Upper lobe of left lung (tissue), 6 donors: ENCODE results near the gene FBP2. TPM values are rescaled to one million over a fixed set of nuclear protein-coding genes. Genes with fewer than 3 reads are reported as not detected.
"Not testable (repeated sequence)": the region's sequence is repeated elsewhere in the genome, so short reads cannot be mapped to it uniquely, and the experiment has no call there.

Experiments used
- ATAC-seq, 2 donors: fragments of 200-7000 bp; cut with Tn5 transposase; one replicate each; pipeline ENCODE4 v1.9.1; 2022; ENCODE audit warnings: mild to moderate bottlenecking in 2 of 2, moderate library complexity in 2 of 2; ENCODE audit not compliant: low FRiP score in 2 of 2
- DNase-seq, 2 donors: peaks; one replicate each; pipeline ENCODE4 v3.0.0-alpha.2; 2019 to 2020
- H3K27ac ChIP-seq, 4 donors: fragments of 200-600 bp; sonication (generic); one replicate each; pipeline ENCODE4 v1.5.1; 2016 to 2019
- H3K27me3 ChIP-seq, 4 donors: fragments of 200-600 bp; sonication (generic); one replicate each; pipeline ENCODE4 v1.5.1; 2017 to 2019
- H3K36me3 ChIP-seq, 4 donors: fragments of 200-600 bp; sonication (generic); one replicate each; pipeline ENCODE4 v1.5.1; 2016 to 2019
- H3K4me1 ChIP-seq, 4 donors: fragments of 200-600 bp; sonication (generic); one replicate each; pipeline ENCODE4 v1.5.1; 2018 to 2019
- H3K4me3 ChIP-seq, 4 donors: fragments of 200-600 bp; sonication (generic); one replicate each; pipeline ENCODE4 v1.5.1; 2017 to 2019; ENCODE audit warnings: mild to moderate bottlenecking in 2 of 4, moderate library complexity in 1 of 4
- H3K9me3 ChIP-seq, 4 donors: fragments of 200-600 bp; sonication (generic); one replicate each; pipeline ENCODE4 v1.5.1; 2018 to 2019
- EP300 ChIP-seq, 4 donors: sonication (generic); formaldehyde crosslinking; IDR thresholded peaks; one replicate each; pipeline ENCODE4 v1.5.1; 2017; ENCODE audit warnings: antibody characterized with exemption in 4 of 4, control low read depth in 2 of 4
- POLR2A ChIP-seq, 4 donors: fragments of 450-650 bp; IDR thresholded peaks; one replicate each; pipeline ENCODE4 v1.5.1; 2016 to 2017; ENCODE audit warnings: antibody characterized with exemption in 4 of 4, mild to moderate bottlenecking in 2 of 4
- POLR2AphosphoS5 ChIP-seq, 2 donors: sonication (generic); formaldehyde crosslinking; IDR thresholded peaks; one replicate each; pipeline ENCODE4 v1.5.1; 2017; ENCODE audit warnings: antibody characterized with exemption in 2 of 2
- WGBS, 2 donors: methylation state at CpG; one replicate each; pipeline ENCODE4 v1.1.5; 2017 to 2018; 5-methylcytosine and 5-hydroxymethylcytosine counted together
- total RNA-seq, 6 donors: library from RNA; depleted of rRNA in 4 of 6; stranded (reverse); fragments of >200 nt in 4 of 6; gene quantifications; one replicate each; pipeline versions ENCODE4 v1.1.0 to v1.2.1, GENCODE V29; 2016 to 2021
- TF ChIP-seq, protein P1 (sequence below), 6 experiments: fragments of 450-650 bp in 4 of 6; fragments of 200-600 bp in 2 of 6; sonication (generic) in 2 of 6; IDR thresholded peaks; one replicate each; pipeline ENCODE4 v1.5.1; 2016 to 2019; ENCODE audit warnings: antibody characterized with exemption in 6 of 6
- donor health status: DM: no; HTN: no; CAD: no; lungs with moderate emphysema.
- donor health status: DM: no; HTN: yes; CAD: no; lungs with severe emphysema.

The FBP2 gene
- total RNA-seq, 6 donors from 2014 or later = 0.49 TPM; not detected in 5

DNA sequence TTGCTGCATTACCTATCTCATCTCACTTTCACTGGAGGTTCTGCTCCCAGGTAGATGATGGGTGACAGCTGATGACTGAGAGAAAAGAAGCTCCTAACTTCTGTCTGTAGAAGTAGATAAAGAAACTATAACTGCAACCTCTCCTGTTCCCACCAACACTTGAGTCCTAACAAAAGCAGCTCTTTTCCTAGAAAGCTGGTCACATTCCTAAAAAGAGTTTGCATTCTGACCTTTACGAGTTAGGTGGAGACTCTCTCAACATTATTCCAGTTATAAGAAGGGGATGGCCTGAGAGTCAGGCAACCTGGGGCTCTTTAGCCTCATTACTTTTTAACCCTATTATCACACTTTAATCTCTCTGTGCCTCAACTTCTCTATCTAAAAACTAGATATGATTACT lies 47.7 kb downstream of the FBP2 start:
- no peak overlapping the region for H3K4me3 ChIP-seq
- no peaks in the 10 kb centered on the region for H3K36me3 ChIP-seq
- DNase-seq = no peak
- ATAC-seq = no peak
- no peak overlapping the region for H3K27ac ChIP-seq
- H3K9me3 ChIP-seq = no peaks in the 10 kb centered on the region
- no peaks in the 10 kb centered on the region for H3K4me1 ChIP-seq
- WGBS, 2 donors = 53 to 64% methylated on average over 1 of the region's 1 CpG
- no peaks in the 10 kb centered on the region for H3K27me3 ChIP-seq
- no peak for TF ChIP-seq POLR2A (IDR thresholded peaks at IDR 0.05)
- TF ChIP-seq EP300 (IDR thresholded peaks at IDR 0.05) = no peak
- no peak for TF ChIP-seq POLR2AphosphoS5 (IDR thresholded peaks at IDR 0.05)
- TF ChIP-seq, protein P1, sequence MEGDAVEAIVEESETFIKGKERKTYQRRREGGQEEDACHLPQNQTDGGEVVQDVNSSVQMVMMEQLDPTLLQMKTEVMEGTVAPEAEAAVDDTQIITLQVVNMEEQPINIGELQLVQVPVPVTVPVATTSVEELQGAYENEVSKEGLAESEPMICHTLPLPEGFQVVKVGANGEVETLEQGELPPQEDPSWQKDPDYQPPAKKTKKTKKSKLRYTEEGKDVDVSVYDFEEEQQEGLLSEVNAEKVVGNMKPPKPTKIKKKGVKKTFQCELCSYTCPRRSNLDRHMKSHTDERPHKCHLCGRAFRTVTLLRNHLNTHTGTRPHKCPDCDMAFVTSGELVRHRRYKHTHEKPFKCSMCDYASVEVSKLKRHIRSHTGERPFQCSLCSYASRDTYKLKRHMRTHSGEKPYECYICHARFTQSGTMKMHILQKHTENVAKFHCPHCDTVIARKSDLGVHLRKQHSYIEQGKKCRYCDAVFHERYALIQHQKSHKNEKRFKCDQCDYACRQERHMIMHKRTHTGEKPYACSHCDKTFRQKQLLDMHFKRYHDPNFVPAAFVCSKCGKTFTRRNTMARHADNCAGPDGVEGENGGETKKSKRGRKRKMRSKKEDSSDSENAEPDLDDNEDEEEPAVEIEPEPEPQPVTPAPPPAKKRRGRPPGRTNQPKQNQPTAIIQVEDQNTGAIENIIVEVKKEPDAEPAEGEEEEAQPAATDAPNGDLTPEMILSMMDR (IDR thresholded peaks at IDR 0.05) = no peak

DNA sequence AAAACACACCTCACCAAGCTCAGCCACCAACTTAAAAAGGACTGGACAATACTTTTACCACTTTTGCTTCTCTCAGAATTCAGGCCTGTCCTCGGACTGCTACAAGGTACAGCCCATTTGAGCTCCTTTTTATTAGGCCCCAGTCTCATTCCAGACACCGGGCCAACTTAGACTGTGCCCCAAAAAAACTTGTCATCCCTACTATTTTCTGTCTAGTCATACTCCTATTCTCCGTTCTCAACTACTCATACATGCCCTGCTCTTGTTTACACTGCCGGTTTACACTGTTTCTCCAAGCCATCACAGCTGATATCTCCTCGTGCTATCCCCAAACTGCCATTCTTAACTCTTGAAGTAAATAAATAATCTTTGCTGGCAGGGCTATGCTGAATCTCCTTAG lies 49.3 kb downstream of the FBP2 start:
- H3K9me3 ChIP-seq, H3K27me3 ChIP-seq, ATAC-seq, DNase-seq, H3K36me3 ChIP-seq, H3K4me1 ChIP-seq, H3K27ac ChIP-seq, H3K4me3 ChIP-seq: not testable (repeated sequence)
- WGBS, 2 donors = 73 to 89% methylated on average over 2 to 4 of the region's 5 CpGs

DNA sequence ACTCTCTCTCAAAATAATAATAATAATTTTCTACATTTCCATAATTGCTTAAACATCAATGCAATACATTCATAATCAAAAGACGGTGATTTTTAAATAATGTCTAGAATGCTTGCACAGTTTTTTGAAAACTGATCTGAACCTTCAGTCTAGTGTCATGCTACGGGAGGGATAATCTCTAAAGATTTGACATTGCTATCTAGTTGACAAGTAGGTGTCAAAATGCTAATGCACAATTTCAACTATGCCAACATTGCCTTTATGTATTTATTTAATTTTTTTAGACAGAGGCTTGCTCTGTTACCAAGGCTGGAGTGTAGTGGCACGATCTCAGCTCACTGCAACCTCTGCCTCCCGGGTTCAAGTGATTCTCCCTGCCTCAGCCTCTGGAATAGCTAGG lies 54.7 kb downstream of the FBP2 start:
- H3K27me3 ChIP-seq = no peaks in the 10 kb centered on the region
- no peak for DNase-seq
- ATAC-seq = no peak
- H3K27ac ChIP-seq = no peak overlapping the region
- no peaks in the 10 kb centered on the region for H3K9me3 ChIP-seq
- no peaks in the 10 kb centered on the region for H3K36me3 ChIP-seq
- no peak overlapping the region for H3K4me3 ChIP-seq
- TF ChIP-seq, protein P1 (IDR thresholded peaks at IDR 0.05) = no peak
- TF ChIP-seq POLR2A (IDR thresholded peaks at IDR 0.05) = no peak
- no peak for TF ChIP-seq POLR2AphosphoS5 (IDR thresholded peaks at IDR 0.05)
- no peak for TF ChIP-seq EP300 (IDR thresholded peaks at IDR 0.05)
- WGBS, 2 donors = 92 to 93% methylated on average over 4 of the region's 4 CpGs
- no peaks in the 10 kb centered on the region for H3K4me1 ChIP-seq

DNA sequence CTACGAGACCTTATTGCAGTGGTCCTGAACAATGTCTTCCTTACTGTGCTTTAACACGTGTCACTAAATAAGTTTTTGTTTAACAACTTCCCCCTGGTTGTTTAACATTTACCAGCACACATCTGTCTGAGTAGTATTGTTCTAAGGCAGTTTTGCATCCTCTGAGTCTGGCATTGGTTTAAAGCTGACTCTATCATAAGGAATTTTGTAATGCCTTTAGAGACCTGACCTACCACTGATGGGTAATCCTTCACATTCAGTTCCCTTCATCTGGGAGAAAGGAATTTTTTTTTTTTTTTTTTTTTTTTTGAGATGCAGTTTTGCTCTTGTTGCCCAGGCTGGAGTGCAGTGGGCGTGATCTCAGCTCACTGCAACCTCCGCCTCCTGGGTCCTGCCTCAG lies 58.7 kb downstream of the FBP2 start:
- TF ChIP-seq POLR2AphosphoS5 (IDR thresholded peaks at IDR 0.05) (no peak), POLR2A (IDR thresholded peaks at IDR 0.05) (no peak), EP300 (IDR thresholded peaks at IDR 0.05) (no peak)
- TF ChIP-seq, protein P1 (IDR thresholded peaks at IDR 0.05) = no peak
- ATAC-seq (peak in 1 of 2 donors; percentile 62), DNase-seq (no peak)
- H3K4me1 ChIP-seq = no peaks in the 10 kb centered on the region
- H3K36me3 ChIP-seq = no peaks in the 10 kb centered on the region
- no peak overlapping the region for H3K27ac ChIP-seq
- whole genome bisulfite sequencing, 2 donors = 78 to 83% methylated on average over 4 of the region's 4 CpGs
- no peak overlapping the region for H3K4me3 ChIP-seq
- H3K9me3 ChIP-seq = no peaks in the 10 kb centered on the region
- H3K27me3 ChIP-seq = no peaks in the 10 kb centered on the region

DNA sequence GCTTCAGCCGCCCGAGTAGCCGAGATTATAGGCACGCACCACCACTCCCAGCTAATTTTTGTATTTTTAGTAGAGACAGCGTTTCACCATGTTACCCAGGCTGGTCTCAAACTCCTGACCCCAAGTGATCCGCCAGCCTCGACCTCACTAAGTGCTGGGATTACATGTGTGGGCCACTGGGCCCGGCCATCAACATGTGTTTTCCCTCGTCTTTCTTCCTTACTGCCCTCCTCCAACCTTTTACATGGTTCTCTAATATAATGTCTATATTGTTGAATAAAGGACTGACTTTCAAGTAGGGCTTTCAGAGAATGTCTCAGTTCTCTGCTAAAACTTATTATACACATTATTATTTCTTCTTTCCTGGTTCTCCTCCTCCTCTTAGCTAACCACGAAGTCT lies 60.0 kb downstream of the FBP2 start:
- Histone ChIP-seq H3K36me3 (no peaks in the 10 kb centered on the region), H3K27me3 (no peaks in the 10 kb centered on the region), H3K9me3 (no peaks in the 10 kb centered on the region), H3K4me1 (no peaks in the 10 kb centered on the region), H3K27ac (no peak overlapping the region), H3K4me3 (no peak overlapping the region)
- 83 to 87% methylated on average over 10 of the region's 10 CpGs for WGBS, 2 donors
- ATAC-seq (no peak), DNase-seq (no peak)
- TF ChIP-seq EP300 (IDR thresholded peaks at IDR 0.05) (no peak), POLR2AphosphoS5 (IDR thresholded peaks at IDR 0.05) (no peak), POLR2A (IDR thresholded peaks at IDR 0.05) (no peak)
- TF ChIP-seq, protein P1 (IDR thresholded peaks at IDR 0.05) = no peak
